ENCODE data around the gene ZSCAN32. TPM values are rescaled to one million over a fixed set of nuclear protein-coding genes. Genes with fewer than 3 reads are reported as not detected.

ZSCAN32 gene
- total RNA-seq, 1 experiment from 2014 or later = 20.0 TPM

GRCh38 chr16:3355589-3355988 is 45.2 kb downstream of the ZSCAN32 start, which contains the start of gene OR2C1:
TSS of gene OR2C1 (plus strand) at chr16:3355889. CDS start at chr16:3355941, 52 bp downstream.
- Histone ChIP-seq H3K36me3 (ENCODE audit: control insufficient read depth in 1 of 2, insufficient read depth in 2 of 2, low read length in 2 of 2) (no peaks in the 10 kb centered on the region), H2AFZ (ENCODE audit: low read depth, low read length, poor library complexity, severe bottlenecking) (no peak within 1 kb of the TSS), H3K79me2 (ENCODE audit: insufficient read depth, low read length) (no peaks in the 10 kb centered on the region), H3K4me3 (replicated peaks in 1 of 2; ENCODE audit: low read depth in 1 of 2, low read length in 2 of 2) (no peak within 1 kb of the TSS), H3K9me2 (ENCODE audit: insufficient read depth) (no peaks in the 10 kb centered on the region), H3K4me1 (ENCODE audit: control insufficient read depth in 1 of 2, insufficient read depth in 2 of 2, low read length in 2 of 2) (no peaks in the 10 kb centered on the region), H4K20me1 (ENCODE audit: insufficient read depth) (no peaks in the 10 kb centered on the region), H3K27me3 (ENCODE audit: insufficient read depth, low read length) (no peaks in the 10 kb centered on the region), H3K4me2 (ENCODE audit: low read length) (no peak within 1 kb of the TSS), H3K9me3 (ENCODE audit: control insufficient read depth in 1 of 2, insufficient read depth in 1 of 2, low read depth in 1 of 2, low read length in 2 of 2) (no peaks in the 10 kb centered on the region), H3K27ac (ENCODE audit: low read depth, low read length) (no peak within 1 kb of the TSS), H3K9ac (ENCODE audit: low read length) (no peak within 1 kb of the TSS)
- intact Hi-C loops (cut with micrococcal nuclease) = no loop called here
- TF ChIP-seq ZBTB33 (IDR thresholded peaks at IDR 0.05; ENCODE audit: extremely low read depth, insufficient replicate concordance, low read length) (no peak), MAX (IDR thresholded peaks at IDR 0.05) (no peak), EGR1 (IDR thresholded peaks at IDR 0.05; ENCODE audit: low read depth) (no peak), RAD21 (IDR thresholded peaks at IDR 0.05; ENCODE audit: low read depth) (no peak), CBX3 (IDR thresholded peaks at IDR 0.05; ENCODE audit: low read depth) (no peak), SIN3A (IDR thresholded peaks at IDR 0.05; ENCODE audit: low read depth) (no peak), EZH2phosphoT487 (IDR thresholded peaks at IDR 0.05; ENCODE audit: borderline replicate concordance) (no peak), ELF1 (IDR thresholded peaks at IDR 0.05; ENCODE audit: borderline replicate concordance, low read depth) (no peak), JUND (IDR thresholded peaks at IDR 0.05) (no peak), CTCF (IDR thresholded peaks at IDR 0.05 in 2 of 3, conservative IDR thresholded peaks at IDR 0.05 in 1 of 3; ENCODE audit: borderline replicate concordance in 1 of 3, insufficient read depth in 1 of 3, low read depth in 2 of 3, low read length in 2 of 3) (no peak), ZFX (IDR thresholded peaks at IDR 0.05) (no peak), REST (IDR thresholded peaks at IDR 0.05; ENCODE audit: low read depth) (no peak), SRF (IDR thresholded peaks at IDR 0.05; ENCODE audit: low read depth) (no peak), ATF3 (IDR thresholded peaks at IDR 0.05) (no peak), ZNF274 (IDR thresholded peaks at IDR 0.05; ENCODE audit: low read depth, low read length) (no peak), POLR2A (IDR thresholded peaks at IDR 0.05; ENCODE audit: borderline replicate concordance, extremely low read depth, insufficient read depth, insufficient read length) (no peak), TCF7L2 (IDR thresholded peaks at IDR 0.05; ENCODE audit: borderline replicate concordance, extremely low read depth, insufficient read depth, insufficient read length) (no peak), POLR2AphosphoS5 (IDR thresholded peaks at IDR 0.05; ENCODE audit: low read depth, low read length) (no peak), EZH2 (IDR thresholded peaks at IDR 0.05) (no peak), SP1 (IDR thresholded peaks at IDR 0.05; ENCODE audit: low read depth) (no peak)
- ChIA-PET CTCF (interaction anchor here (0.7 kb wide), 1 partner anchor 147 kb away, joined by 3 read pairs; no protein-coding TSS in a partner anchor), RAD21 (ENCODE audit: low non-redundant PET in 1 of 2, low total read pairs in 2 of 2, uncharacterized antibody in 2 of 2, unreplicated experiment in 2 of 2) (no interaction called here), POLR2A (no interaction called here)
- no TSS peak for BruUV-seq (replicated peaks)
- DNase-seq (ENCODE audit: low read depth, low spot score) (no peak), ATAC-seq (no peak)

All from HCT116 (cell line).